HG03457 (cell line): Measurements from ENCODE around the gene KIF5B.
"Not testable (repeated sequence)": the region's sequence is repeated elsewhere in the genome, so short reads cannot be mapped to it uniquely, and the experiment has no call there.

Experiments
- ATAC-seq: cut with Tn5 transposase; IDR thresholded peaks from one replicate; pipeline ENCODE4 v1.9.1; 2021; ENCODE audit warnings: moderate number of reproducible peaks; ENCODE audit not compliant: unreplicated experiment

The KIF5B gene

GRCh38 chr10:32060347-32060746 is 4.1 kb upstream of the KIF5B start:
- no peak for ATAC-seq

- ATAC-seq = no peak
Measured at GRCh38 chr10:32059472-32059871, 3.2 kb upstream of the KIF5B start.

GRCh38 chr10:32057036-32057372 is 779 bp upstream of the KIF5B start:
- no peak for ATAC-seq

GRCh38 chr10:32055478-32056135 is 618 bp downstream of the KIF5B start:
- ATAC-seq = peak; percentile 31

- no peak for ATAC-seq
Measured at GRCh38 chr10:32054094-32054493, 2.1 kb downstream of the KIF5B start.

- not testable (repeated sequence) for ATAC-seq
Measured at GRCh38 chr10:32053392-32053791, 2.8 kb downstream of the KIF5B start.

- ATAC-seq = no peak
Measured at GRCh38 chr10:32051926-32052325, 4.3 kb downstream of the KIF5B start.

GRCh38 chr10:32050177-32050576 is 6.0 kb downstream of the KIF5B start:
- ATAC-seq = no peak

GRCh38 chr10:32049113-32049512 is 7.1 kb downstream of the KIF5B start:
- no peak for ATAC-seq

GRCh38 chr10:32048282-32048681 is 7.9 kb downstream of the KIF5B start:
- no peak for ATAC-seq

GRCh38 chr10:32047881-32048280 is 8.3 kb downstream of the KIF5B start:
- no peak for ATAC-seq

GRCh38 chr10:32046151-32046550 is 10.1 kb downstream of the KIF5B start:
- ATAC-seq = no peak

GRCh38 chr10:32042730-32043129 is 13.5 kb downstream of the KIF5B start:
- ATAC-seq = not testable (repeated sequence)

GRCh38 chr10:32041290-32042028 is 14.8 kb downstream of the KIF5B start:
- no peak for ATAC-seq

GRCh38 chr10:32039734-32040133 is 16.5 kb downstream of the KIF5B start:
- no peak for ATAC-seq

- no peak for ATAC-seq
Measured at GRCh38 chr10:32038777-32039176, 17.4 kb downstream of the KIF5B start.

GRCh38 chr10:32036922-32037321 is 19.3 kb downstream of the KIF5B start:
- no peak for ATAC-seq

- no peak for ATAC-seq
Measured at GRCh38 chr10:32035038-32035437, 21.2 kb downstream of the KIF5B start.

- no peak for ATAC-seq
Measured at GRCh38 chr10:32033171-32033570, 23.1 kb downstream of the KIF5B start.

- ATAC-seq = no peak
Measured at GRCh38 chr10:32031920-32032319, 24.3 kb downstream of the KIF5B start.

- ATAC-seq = no peak
Measured at GRCh38 chr10:32031424-32031823, 24.8 kb downstream of the KIF5B start.

GRCh38 chr10:32028710-32029109 is 27.5 kb downstream of the KIF5B start:
- no peak for ATAC-seq

GRCh38 chr10:32023264-32023663 is 33.0 kb downstream of the KIF5B start:
- ATAC-seq = no peak
